ENCODE results near the gene PMF1. TPM values are rescaled to one million over a fixed set of nuclear protein-coding genes. Genes with fewer than 3 reads are reported as not detected.

Gene PMF1
- total and polyA plus RNA-seq, 2 experiments from 2014 or later = 112 to 118 TPM

GRCh38 chr1:156285437-156285836, 72.6 kb downstream of the PMF1 start:
- H3K36me3 ChIP-seq (ENCODE audit: insufficient read depth) = no peaks in the 10 kb centered on the region
- Mint-ChIP-seq H3K9me3 (no peaks in the 10 kb centered on the region), H3K4me1 (peaks cover 19% of the 10 kb centered on the region), H3K36me3 (ENCODE audit: low read depth) (no peaks in the 10 kb centered on the region; the same call in 1 of the 3 replicates), H3K27ac (no peak overlapping the region), H3K4me3 (no peak overlapping the region), H3K27me3 (ENCODE audit: insufficient read depth, low read depth, poor library complexity) (peaks cover 12% of the 10 kb centered on the region)
- H3K9me2 ChIP-seq (ENCODE audit: insufficient read depth) = no peaks in the 10 kb centered on the region
- peaks cover 19% of the 10 kb centered on the region for H3K79me2 ChIP-seq (replicated peaks; ENCODE audit: insufficient read depth)
- no peak overlapping the region for H3K27ac ChIP-seq (ENCODE audit: low read depth)
- no peak overlapping the region for H3K4me2 ChIP-seq
- H4K20me1 ChIP-seq (replicated peaks; ENCODE audit: insufficient read depth) = peaks cover 13% of the 10 kb centered on the region
- no peak overlapping the region for H3K4me3 ChIP-seq
- peaks cover 16% of the 10 kb centered on the region for H3K4me1 ChIP-seq (ENCODE audit: insufficient read depth)
- no peak for ATAC-seq
- no peak for TF ChIP-seq STAT1 (IDR thresholded peaks at IDR 0.05; ENCODE audit: unreplicated experiment)
- TF ChIP-seq POLR2AphosphoS5 (IDR thresholded peaks at IDR 0.05; ENCODE audit: low read depth) = no peak
- no peak for TF ChIP-seq ZNF114 (CRISPR knock-in tag; IDR thresholded peaks at IDR 0.05)
- no peak for TF ChIP-seq CTCF (conservative IDR thresholded peaks at IDR 0.05; ENCODE audit: low read depth in 2 of 2)
- no peak for TF ChIP-seq ETS1 (IDR thresholded peaks at IDR 0.05)
- TF ChIP-seq NANOG (IDR thresholded peaks at IDR 0.05; ENCODE audit: borderline replicate concordance) = no peak
- TF ChIP-seq, protein P1, sequence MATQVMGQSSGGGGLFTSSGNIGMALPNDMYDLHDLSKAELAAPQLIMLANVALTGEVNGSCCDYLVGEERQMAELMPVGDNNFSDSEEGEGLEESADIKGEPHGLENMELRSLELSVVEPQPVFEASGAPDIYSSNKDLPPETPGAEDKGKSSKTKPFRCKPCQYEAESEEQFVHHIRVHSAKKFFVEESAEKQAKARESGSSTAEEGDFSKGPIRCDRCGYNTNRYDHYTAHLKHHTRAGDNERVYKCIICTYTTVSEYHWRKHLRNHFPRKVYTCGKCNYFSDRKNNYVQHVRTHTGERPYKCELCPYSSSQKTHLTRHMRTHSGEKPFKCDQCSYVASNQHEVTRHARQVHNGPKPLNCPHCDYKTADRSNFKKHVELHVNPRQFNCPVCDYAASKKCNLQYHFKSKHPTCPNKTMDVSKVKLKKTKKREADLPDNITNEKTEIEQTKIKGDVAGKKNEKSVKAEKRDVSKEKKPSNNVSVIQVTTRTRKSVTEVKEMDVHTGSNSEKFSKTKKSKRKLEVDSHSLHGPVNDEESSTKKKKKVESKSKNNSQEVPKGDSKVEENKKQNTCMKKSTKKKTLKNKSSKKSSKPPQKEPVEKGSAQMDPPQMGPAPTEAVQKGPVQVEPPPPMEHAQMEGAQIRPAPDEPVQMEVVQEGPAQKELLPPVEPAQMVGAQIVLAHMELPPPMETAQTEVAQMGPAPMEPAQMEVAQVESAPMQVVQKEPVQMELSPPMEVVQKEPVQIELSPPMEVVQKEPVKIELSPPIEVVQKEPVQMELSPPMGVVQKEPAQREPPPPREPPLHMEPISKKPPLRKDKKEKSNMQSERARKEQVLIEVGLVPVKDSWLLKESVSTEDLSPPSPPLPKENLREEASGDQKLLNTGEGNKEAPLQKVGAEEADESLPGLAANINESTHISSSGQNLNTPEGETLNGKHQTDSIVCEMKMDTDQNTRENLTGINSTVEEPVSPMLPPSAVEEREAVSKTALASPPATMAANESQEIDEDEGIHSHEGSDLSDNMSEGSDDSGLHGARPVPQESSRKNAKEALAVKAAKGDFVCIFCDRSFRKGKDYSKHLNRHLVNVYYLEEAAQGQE (IDR thresholded peaks at IDR 0.05; ENCODE audit: unreplicated experiment) = no peak
- TF ChIP-seq ZNF462 (CRISPR knock-in tag; IDR thresholded peaks at IDR 0.05) = no peak
- no peak for TF ChIP-seq ZNF331 (CRISPR knock-in tag; IDR thresholded peaks at IDR 0.05; ENCODE audit: low read depth)
- no peak for TF ChIP-seq JUNB (IDR thresholded peaks at IDR 0.05; ENCODE audit: unreplicated experiment)
- no peak for TF ChIP-seq EZH2 (IDR thresholded peaks at IDR 0.05; ENCODE audit: low read depth, unreplicated experiment)
- TF ChIP-seq CREB1 (CRISPR knock-in tag; IDR thresholded peaks at IDR 0.05; ENCODE audit: low read depth) = no peak
- no peak for TF ChIP-seq EZH2phosphoT487 (IDR thresholded peaks at IDR 0.05; ENCODE audit: unreplicated experiment)
- H3K27me3 ChIP-seq (ENCODE audit: insufficient read depth) = no peaks in the 10 kb centered on the region
- DNase-seq (ENCODE audit: low spot score) = no peak
- no peak overlapping the region for H2AFZ ChIP-seq
- H3F3A ChIP-seq (replicated peaks; ENCODE audit: low read depth) = peaks cover 12% of the 10 kb centered on the region; the same call in 1 of the 2 replicates
